LNCaP clone FGC (cell line): Measurements from ENCODE around the gene KDELR3.

ENCODE experiments used
- DNase-seq: peaks from one replicate; pipeline ENCODE4 v3.0.0-alpha.2; 2011; ENCODE audit warnings: low read depth
- H3K4me3 ChIP-seq: 2 replicates; pipeline ENCODE4 v1.5.1; 2011; ENCODE audit warnings: mild to moderate bottlenecking, low read depth, low read length, control low read depth
- CTCF ChIP-seq: IDR thresholded peaks from 2 replicates; pipeline ENCODE4 v1.5.1; 2012; ENCODE audit warnings: mild to moderate bottlenecking; ENCODE audit not compliant: control insufficient read depth, insufficient read depth; ENCODE audit errors: extremely low read depth

Gene KDELR3

GRCh38 chr22:38484244-38484643 lies 16.3 kb downstream of the KDELR3 start:
- TF ChIP-seq CTCF: no peak

GRCh38 chr22:38485783-38486182 lies 17.9 kb downstream of the KDELR3 start:
- no peak for DNase-seq
- TF ChIP-seq CTCF: no peak
- H3K4me3 ChIP-seq: no peak overlapping the region

More at GRCh38 chr22:38484244-38484643, 16.3 kb downstream of the KDELR3 start:
- no peak overlapping the region for H3K4me3 ChIP-seq
- DNase-seq: no peak

- TF ChIP-seq CTCF: no peak
- no peak overlapping the region for H3K4me3 ChIP-seq
- DNase-seq: no peak
Measured at GRCh38 chr22:38487946-38488345, 20.1 kb downstream of the KDELR3 start.

GRCh38 chr22:38489142-38489541 lies 21.2 kb downstream of the KDELR3 start:
- DNase-seq: no peak
- TF ChIP-seq CTCF: no peak
- H3K4me3 ChIP-seq: no peak overlapping the region

GRCh38 chr22:38489561-38490145 lies 21.8 kb downstream of the KDELR3 start:
- no peak for DNase-seq
- no peak overlapping the region for H3K4me3 ChIP-seq
- no peak for TF ChIP-seq CTCF

- TF ChIP-seq CTCF: no peak
- DNase-seq: no peak
Measured at GRCh38 chr22:38490475-38490874, 22.6 kb downstream of the KDELR3 start.

GRCh38 chr22:38490915-38491314 lies 23.0 kb downstream of the KDELR3 start:
- no peak for DNase-seq
- no peak for TF ChIP-seq CTCF
- no peak overlapping the region for H3K4me3 ChIP-seq

More at GRCh38 chr22:38490475-38490874, 22.6 kb downstream of the KDELR3 start:
- no peak overlapping the region for H3K4me3 ChIP-seq
